T-helper 9 cell (primary cell): ENCODE data around the gene RBM45.
"Not testable (repeated sequence)": the region's sequence is repeated elsewhere in the genome, so short reads cannot be mapped to it uniquely, and the experiment has no call there.

ENCODE experiments used
- DNase-seq: peaks from one replicate; pipeline ENCODE4 v3.0.0-alpha.2; 2020

Gene RBM45

GRCh38 chr2:178108176-178108575 lies 4.1 kb upstream of the RBM45 start:
- no peak for DNase-seq

- no peak for DNase-seq
These were observed 2.4 kb upstream of the RBM45 start for GRCh38 chr2:178109813-178110212.

- DNase-seq: no peak
These were observed 1.6 kb upstream of the RBM45 start for GRCh38 chr2:178110681-178111080.

- DNase-seq: no peak
These were observed 494 bp upstream of the RBM45 start for GRCh38 chr2:178111743-178112142.

- no peak for DNase-seq
These were observed 2.2 kb downstream of the RBM45 start for GRCh38 chr2:178114462-178114861.

- DNase-seq: no peak
These were observed 3.0 kb downstream of the RBM45 start for GRCh38 chr2:178115271-178115670.

- no peak for DNase-seq
These were observed 5.5 kb downstream of the RBM45 start for GRCh38 chr2:178117725-178118124.

- DNase-seq: no peak
These were observed 7.1 kb downstream of the RBM45 start for GRCh38 chr2:178119179-178119922.

- DNase-seq: no peak
These were observed 10.9 kb downstream of the RBM45 start for GRCh38 chr2:178123163-178123562.

- DNase-seq: no peak
These were observed 12.9 kb downstream of the RBM45 start for GRCh38 chr2:178125125-178125524.

- DNase-seq: no peak
These were observed 13.6 kb downstream of the RBM45 start for GRCh38 chr2:178125862-178126261.

GRCh38 chr2:178128836-178129630 lies 16.8 kb downstream of the RBM45 start:
- DNase-seq: no peak

GRCh38 chr2:178136321-178137025 lies 24.2 kb downstream of the RBM45 start:
- DNase-seq: no peak

- no peak for DNase-seq
These were observed 30.2 kb downstream of the RBM45 start for GRCh38 chr2:178142274-178143065.

- DNase-seq: no peak
These were observed 31.2 kb downstream of the RBM45 start for GRCh38 chr2:178143481-178143880.

GRCh38 chr2:178152033-178152432 lies 39.8 kb downstream of the RBM45 start:
- no peak for DNase-seq

- no peak for DNase-seq
These were observed 40.3 kb downstream of the RBM45 start for GRCh38 chr2:178152542-178152941.

GRCh38 chr2:178152977-178153376 lies 40.7 kb downstream of the RBM45 start:
- no peak for DNase-seq

GRCh38 chr2:178153878-178154277 lies 41.6 kb downstream of the RBM45 start:
- DNase-seq: not testable (repeated sequence)

- DNase-seq: no peak
These were observed 43.3 kb downstream of the RBM45 start for GRCh38 chr2:178155524-178155923.

GRCh38 chr2:178157574-178157973 lies 45.3 kb downstream of the RBM45 start:
- no peak for DNase-seq

GRCh38 chr2:178159966-178160365 lies 47.7 kb downstream of the RBM45 start:
- no peak for DNase-seq

GRCh38 chr2:178160601-178161000 lies 48.4 kb downstream of the RBM45 start:
- DNase-seq: no peak
